IMR-90 (cell line): ENCODE results near the gene TEF. TPM values are rescaled to one million over a fixed set of nuclear protein-coding genes. Genes with fewer than 3 reads are reported as not detected.

Source experiments
- ATAC-seq: fragments of 200-7000 bp; cut with Tn5 transposase; 2 replicates; pipeline ENCODE4 v1.9.1; 2020; ENCODE audit warnings: low read depth, mild to moderate bottlenecking, moderate library complexity
- BruUV-seq: library from RNA; stranded (reverse); fragments of 400-500 nt; replicated peaks from 2 replicates; lab custom pipeline; 2021; lab: Mats Ljungman, UMichigan
- CTCF ChIA-PET: fragments of 300-600 bp; formaldehyde crosslinking; extraction: SDS; loops from one replicate; lab custom pipeline; 2021; ENCODE audit warnings: antibody characterized with exemption; lab: Yijun Ruan, JAX
- POLR2A ChIA-PET: fragments of 300-600 bp; sonication (Branson Sonifier 250); formaldehyde crosslinking; loops from one replicate; lab custom pipeline; 2022; ENCODE audit warnings: antibody characterized with exemption; ENCODE audit not compliant: unreplicated experiment; lab: Charles Lee
- DNase-seq: peaks from one replicate; pipeline ENCODE4 v3.0.0; 2013
- H2AFZ ChIP-seq: replicated peaks from 2 replicates; pipeline ENCODE3; 2013; ENCODE audit warnings: low read length, mild to moderate bottlenecking; ENCODE audit not compliant: poor library complexity
- H2AK5ac ChIP-seq: 2 replicates; pipeline ENCODE4 v1.6.1; 2013; ENCODE audit warnings: low read depth, low read length, inconsistent platforms
- H2AK9ac ChIP-seq: replicated peaks from 2 replicates; pipeline ENCODE3; 2013; ENCODE audit warnings: mild to moderate bottlenecking, low read depth, low read length, moderate library complexity; ENCODE audit not compliant: poor library complexity
- H2BK120ac ChIP-seq: 2 replicates; pipeline ENCODE4 v1.6.1; 2013; ENCODE audit warnings: low read depth, low read length, inconsistent platforms
- H2BK15ac ChIP-seq: 3 replicates; pipeline ENCODE4 v1.6.1; 2013; ENCODE audit warnings: low read depth, low read length, inconsistent platforms
- H2BK20ac ChIP-seq: 2 replicates; pipeline ENCODE4 v1.6.1; 2013; ENCODE audit warnings: low read depth, mild to moderate bottlenecking, inconsistent platforms, low read length, moderate library complexity
- H2BK5ac ChIP-seq: 2 replicates; pipeline ENCODE4 v1.6.1; 2013; ENCODE audit warnings: mild to moderate bottlenecking, low read depth, low read length, inconsistent platforms; ENCODE audit not compliant: poor library complexity, severe bottlenecking
- H3K14ac ChIP-seq: replicated peaks from 2 replicates; pipeline ENCODE4 v1.6.1; 2013; ENCODE audit warnings: low read depth, low read length, inconsistent platforms
- H3K18ac ChIP-seq: 2 replicates; pipeline ENCODE4 v1.6.1; 2013; ENCODE audit warnings: low read depth, low read length, control low read depth
- H3K23ac ChIP-seq: 2 replicates; pipeline ENCODE4 v1.6.1; 2013; ENCODE audit warnings: low read depth, low read length, inconsistent platforms
- H3K27ac ChIP-seq: 2 replicates; pipeline ENCODE4 v1.5.1; 2013; ENCODE audit warnings: mild to moderate bottlenecking, control low read depth, low read length; ENCODE audit not compliant: insufficient read depth
- H3K27me3 ChIP-seq: 2 replicates; pipeline ENCODE4 v1.6.1; 2013; ENCODE audit warnings: low read length; ENCODE audit not compliant: control insufficient read depth, insufficient read depth
- H3K36me3 ChIP-seq: 2 replicates; pipeline ENCODE4 v1.6.1; 2013; ENCODE audit warnings: low read length, mixed read lengths; ENCODE audit not compliant: control insufficient read depth, insufficient read depth
- H3K4ac ChIP-seq: 2 replicates; pipeline ENCODE4 v1.6.1; 2013; ENCODE audit warnings: low read depth, low read length, inconsistent platforms
- H3K4me1 ChIP-seq: 2 replicates; pipeline ENCODE4 v1.6.1; 2013; ENCODE audit warnings: low read length, mixed read lengths; ENCODE audit not compliant: control insufficient read depth, insufficient read depth
- H3K4me2 ChIP-seq: 2 replicates; pipeline ENCODE4 v1.6.1; 2013; ENCODE audit warnings: low read depth, mild to moderate bottlenecking, control low read depth, low read length, moderate library complexity
- H3K4me3 ChIP-seq: 2 replicates; pipeline ENCODE4 v1.5.1; 2013; ENCODE audit warnings: low read depth, mild to moderate bottlenecking, control low read depth, low read length, moderate library complexity; ENCODE audit not compliant: insufficient read depth
- H3K56ac ChIP-seq: 2 replicates; pipeline ENCODE4 v1.6.1; 2013; ENCODE audit warnings: low read length, inconsistent platforms; ENCODE audit not compliant: insufficient read depth; ENCODE audit errors: extremely low read depth
- H3K79me1 ChIP-seq, 2 experiments: 2 replicates each; pipeline ENCODE4 v1.6.1; 2013; ENCODE audit warnings: low read length in 2 of 2, inconsistent platforms in 1 of 2, low read depth in 1 of 2
- H3K9ac ChIP-seq: 2 replicates; pipeline ENCODE4 v1.6.1; 2013; ENCODE audit warnings: low read depth, low read length, control low read depth
- H3K9me1 ChIP-seq: 2 replicates; pipeline ENCODE4 v1.6.1; 2013; ENCODE audit warnings: low read length, inconsistent platforms; ENCODE audit not compliant: insufficient read depth
- H3K9me3 ChIP-seq: 2 replicates; pipeline ENCODE4 v1.6.1; 2013; ENCODE audit warnings: low read length; ENCODE audit not compliant: control insufficient read depth, insufficient read depth
- H4K20me1 ChIP-seq: 2 replicates; pipeline ENCODE4 v1.6.1; 2013; ENCODE audit warnings: low read length, inconsistent platforms; ENCODE audit not compliant: insufficient read depth
- H4K5ac ChIP-seq: 2 replicates; pipeline ENCODE4 v1.6.1; 2013; ENCODE audit warnings: mild to moderate bottlenecking, low read depth, low read length, control low read depth
- H4K8ac ChIP-seq, 2 experiments: 2 replicates each; pipeline ENCODE4 v1.6.1; 2013; ENCODE audit warnings: low read depth in 2 of 2, low read length in 2 of 2, control low read depth in 1 of 2, inconsistent platforms in 1 of 2
- H4K91ac ChIP-seq: 2 replicates; pipeline ENCODE4 v1.6.1; 2013; ENCODE audit warnings: low read depth, low read length, inconsistent platforms; ENCODE audit not compliant: insufficient read depth
- POLR2A ChIP-seq: IDR thresholded peaks from 2 replicates; pipeline ENCODE4 v1.6.1; 2012; ENCODE audit warnings: mild to moderate bottlenecking, low read depth, low read length
- WGBS, 2 experiments: methylation state at CpG; one replicate each; pipeline versions ENCODE4 v1.1.5 to v1.1.7; 2013; ENCODE audit warnings: missing lambda C conversion rate in 2 of 2; ENCODE audit not compliant: insufficient read length in 1 of 2; ENCODE audit errors: extremely low coverage in 2 of 2; 5-methylcytosine and 5-hydroxymethylcytosine counted together
- dilution Hi-C: fragments of 300-500 bp; cut with HindIII; formaldehyde crosslinking; loops from one replicate; pipeline ENCODE4 v1.14.3; 2018; ENCODE audit warnings: low sequenced_read_pairs; ENCODE audit not compliant: unreplicated experiment
- in situ Hi-C: fragments of 300-500 bp; cut with MboI; formaldehyde crosslinking; loops from 3 replicates; pipeline ENCODE4 v1.14.3; 2019; ENCODE audit warnings: low sequenced_read_pairs, inconsistent platforms, mixed read lengths
- intact Hi-C: fragments of 100-400 bp; cut with micrococcal nuclease; formaldehyde crosslinking; loops from 2 replicates; pipeline ENCODE4 v1.10.0; 2022
- polyA plus RNA-seq, 3 experiments: library from polyadenylated mRNA; depleted of rRNA; stranded (reverse); fragments of >200 nt; gene quantifications; 2 replicates each; pipeline ENCODE4 v1.2.3, GENCODE V29; 2012; ENCODE audit warnings: low replicate concordance in 1 of 3
- total RNA-seq: library from RNA; depleted of rRNA; stranded (reverse); fragments of >200 nt; gene quantifications from 2 replicates; pipeline ENCODE4 v1.2.3, GENCODE V29; 2012

TEF gene
- total and polyA plus RNA-seq, 2 of the 4 experiments (the other 2 are of a cell fraction) = 5.6 to 11.6 TPM

DNA sequence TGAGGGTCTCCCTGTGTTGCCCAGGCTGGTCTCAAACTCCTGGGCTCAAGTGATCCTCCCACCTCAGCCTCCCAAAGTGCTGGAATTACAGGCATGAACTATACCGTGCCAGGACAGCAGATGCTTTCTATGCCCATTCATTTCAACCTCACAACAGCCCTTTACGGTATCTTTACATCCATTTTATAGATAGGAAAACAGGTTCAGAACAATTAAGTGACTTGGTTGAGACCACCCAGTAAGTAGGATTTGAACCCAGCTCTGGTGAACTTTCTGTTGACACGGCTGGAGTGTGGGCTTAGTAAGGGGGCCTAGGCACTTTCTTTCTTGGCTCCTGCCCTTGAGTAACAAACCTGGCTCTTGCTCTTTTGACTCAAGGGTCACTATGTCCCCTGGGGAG, 25.7 kb downstream of the TEF start:
- dilution Hi-C loops = no loop called here
- TF ChIP-seq POLR2A = no peak
- no TSS peak for BruUV-seq
- Histone ChIP-seq H3K9me3 (no peaks in the 10 kb centered on the region), H4K8ac (no peak overlapping the region), H2BK120ac (no peak overlapping the region), H4K20me1 (no peaks in the 10 kb centered on the region), H4K5ac (no peak overlapping the region), H3K9me1 (peaks cover 2% of the 10 kb centered on the region; the same call in 1 of the 2 replicates), H3K79me1 (peaks cover 2% of the 10 kb centered on the region in 2 experiments; a peak in 3 of 4 replicates), H3K4me3 (no peak overlapping the region), H3K56ac (no peak overlapping the region), H4K91ac (no peak overlapping the region), H3K36me3 (no peaks in the 10 kb centered on the region), H3K14ac (no peak overlapping the region), H3K23ac (no peak overlapping the region), H3K4me2 (no peak overlapping the region), H2BK5ac (no peak overlapping the region), H3K18ac (no peak overlapping the region), H2AK5ac (no peak overlapping the region), H2BK15ac (no peak overlapping the region), H3K4ac (no peak overlapping the region), H3K9ac (no peak overlapping the region), H3K27ac (no peak overlapping the region), H3K4me1 (peaks cover 5% of the 10 kb centered on the region), H2BK20ac (no peak overlapping the region), H2AFZ (no peak overlapping the region), H2AK9ac (no peak overlapping the region), H3K27me3 (no peaks in the 10 kb centered on the region)
- intact Hi-C loops = no loop called here
- no CpG with 5 or more reads among the region's 3 CpGs for WGBS, 2 experiments
- no peak for ATAC-seq
- POLR2A ChIA-PET = interaction anchor here (0.6 kb wide), 1 partner anchor 1540 kb away, joined by 3 read pairs; no protein-coding TSS in a partner anchor
- in situ Hi-C loops = loop anchor here (10.0 kb wide), 1 partner anchor 197 kb away; no protein-coding TSS in a partner anchor
- CTCF ChIA-PET = no interaction called here
- no peak for DNase-seq
